C4-2B (cell line): ENCODE results near the gene SND1.

Experiments used
- H3K27ac ChIP-seq: fragments of 450-650 bp; 2 replicates; pipeline ENCODE4 v1.5.1; 2017
- CTCF ChIP-seq: fragments of 450-650 bp; conservative IDR thresholded peaks from 2 replicates; pipeline ENCODE4 v1.5.1; 2017; ENCODE audit warnings: mild to moderate bottlenecking
- ZFX ChIP-seq: fragments of 450-650 bp; IDR thresholded peaks from 2 replicates; pipeline ENCODE4 v1.6.1; 2017

Gene SND1

GRCh38 chr7:127857464-127857841 lies 205.5 kb downstream of the SND1 start:
- no peak overlapping the region for H3K27ac ChIP-seq
- TF ChIP-seq CTCF (no peak), ZFX (no peak)

- no peak overlapping the region for H3K27ac ChIP-seq
- TF ChIP-seq CTCF: no peak
- no peak for TF ChIP-seq ZFX
These were observed 206.3 kb downstream of the SND1 start for GRCh38 chr7:127858091-127858914.

- no peak overlapping the region for H3K27ac ChIP-seq
- TF ChIP-seq CTCF (no peak), ZFX (no peak)
These were observed 206.9 kb downstream of the SND1 start for GRCh38 chr7:127858915-127859189.

GRCh38 chr7:127859330-127859729 lies 207.3 kb downstream of the SND1 start:
- TF ChIP-seq ZFX (no peak), CTCF (no peak)
- H3K27ac ChIP-seq: no peak overlapping the region

- no peak overlapping the region for H3K27ac ChIP-seq
- TF ChIP-seq ZFX (no peak), CTCF (no peak)
These were observed 210.5 kb downstream of the SND1 start for GRCh38 chr7:127862525-127862924.

- H3K27ac ChIP-seq: no peak overlapping the region
- no peak for TF ChIP-seq ZFX
- TF ChIP-seq CTCF: no peak
These were observed 211.1 kb downstream of the SND1 start for GRCh38 chr7:127863082-127863481.

GRCh38 chr7:127865466-127865865 lies 213.5 kb downstream of the SND1 start:
- TF ChIP-seq CTCF: no peak
- no peak for TF ChIP-seq ZFX

More at GRCh38 chr7:127865466-127865865, 213.5 kb downstream of the SND1 start:
- no peak overlapping the region for H3K27ac ChIP-seq
